Duodenal mucosa (tissue), 2 donors: ENCODE measurements around the gene ATXN3L.

Experiments used
- H3K27ac ChIP-seq: one replicate; pipeline ENCODE4 v1.7.0; 2013; ENCODE audit warnings: low read depth, low read length
- H3K27me3 ChIP-seq, 2 donors: one replicate each; pipeline ENCODE4 v1.7.0; 2013; ENCODE audit warnings: low read length in 2 of 2, control low read depth in 1 of 2; ENCODE audit not compliant: insufficient read depth in 2 of 2, control insufficient read depth in 1 of 2
- H3K36me3 ChIP-seq, 2 donors: one replicate each; pipeline ENCODE4 v1.7.0; 2013; ENCODE audit warnings: low read length in 2 of 2, control low read depth in 1 of 2; ENCODE audit not compliant: insufficient read depth in 2 of 2, control insufficient read depth in 1 of 2
- H3K4me1 ChIP-seq, 2 donors: one replicate each; pipeline ENCODE4 v1.7.0; 2013; ENCODE audit warnings: low read length in 2 of 2, control low read depth in 1 of 2; ENCODE audit not compliant: insufficient read depth in 2 of 2, control insufficient read depth in 1 of 2
- H3K4me3 ChIP-seq, 2 donors: one replicate each; pipeline ENCODE4 v1.7.0; 2013; ENCODE audit warnings: low read length in 2 of 2, low read depth in 1 of 2
- H3K9ac ChIP-seq, 2 donors: one replicate each; pipeline ENCODE4 v1.7.0; 2013; ENCODE audit warnings: low read length in 2 of 2, low read depth in 1 of 2
- H3K9me3 ChIP-seq, 2 donors: one replicate each; pipeline ENCODE4 v1.7.0; 2013; ENCODE audit warnings: low read length in 2 of 2, control low read depth in 1 of 2; ENCODE audit not compliant: control insufficient read depth in 1 of 2

The ATXN3L gene

GRCh38 chrX:13275031-13275430, 44.8 kb downstream of the ATXN3L start:
- Histone ChIP-seq H3K27ac (no peak overlapping the region), H3K4me3 (no peak overlapping the region), H3K9ac (no peak overlapping the region), H3K4me1 (no peaks in the 10 kb centered on the region), H3K27me3 (no peaks in the 10 kb centered on the region), H3K9me3 (no peaks in the 10 kb centered on the region), H3K36me3 (no peaks in the 10 kb centered on the region)

DNA sequence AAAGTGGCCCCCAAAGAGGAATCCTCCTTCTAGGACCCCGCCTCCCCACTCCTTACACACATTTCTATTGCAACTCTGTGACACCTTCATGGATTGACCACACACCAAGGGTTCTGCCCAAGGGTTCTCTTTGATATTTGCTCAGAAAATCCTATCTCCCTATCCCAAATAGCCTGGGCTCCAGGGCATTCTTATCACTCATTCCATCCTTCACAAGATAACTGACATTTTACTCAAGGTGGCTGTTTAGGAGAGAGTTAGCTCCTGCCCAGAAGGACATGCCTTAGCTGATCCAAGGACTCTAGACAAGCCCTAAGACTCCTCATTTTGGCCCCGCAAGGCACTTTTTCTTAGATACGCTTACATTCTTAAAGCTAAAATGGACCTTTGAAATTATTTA, 47.4 kb downstream of the ATXN3L start:
- Histone ChIP-seq H3K9me3 (no peaks in the 10 kb centered on the region), H3K27me3 (no peaks in the 10 kb centered on the region), H3K4me3 (no peak overlapping the region), H3K4me1 (no peaks in the 10 kb centered on the region), H3K36me3 (no peaks in the 10 kb centered on the region), H3K9ac (no peak overlapping the region), H3K27ac (no peak overlapping the region)

DNA sequence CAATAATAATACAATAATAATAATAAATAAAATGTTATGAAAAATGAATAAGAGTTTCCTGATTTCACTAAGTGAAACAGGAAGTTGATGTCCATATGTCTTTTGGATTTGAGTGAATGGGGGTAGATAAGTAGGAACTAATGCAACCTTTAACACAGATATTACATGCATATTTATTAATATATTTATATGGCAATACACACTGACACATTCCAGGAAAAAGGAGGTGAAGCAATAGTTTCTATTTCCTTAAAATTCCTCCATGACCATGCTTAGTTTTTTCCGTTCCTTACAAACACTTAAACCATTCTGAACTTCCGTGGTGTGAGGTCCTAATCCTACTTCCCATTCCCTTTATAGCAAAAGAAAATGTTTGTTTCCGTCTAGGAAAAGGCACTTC, 48.3 kb downstream of the ATXN3L start:
- no peaks in the 10 kb centered on the region for H3K9me3 ChIP-seq
- H3K9ac ChIP-seq: no peak overlapping the region
- H3K36me3 ChIP-seq: no peaks in the 10 kb centered on the region
- no peaks in the 10 kb centered on the region for H3K27me3 ChIP-seq
- H3K27ac ChIP-seq: no peak overlapping the region
- no peak overlapping the region for H3K4me3 ChIP-seq
- H3K4me1 ChIP-seq: no peaks in the 10 kb centered on the region

DNA sequence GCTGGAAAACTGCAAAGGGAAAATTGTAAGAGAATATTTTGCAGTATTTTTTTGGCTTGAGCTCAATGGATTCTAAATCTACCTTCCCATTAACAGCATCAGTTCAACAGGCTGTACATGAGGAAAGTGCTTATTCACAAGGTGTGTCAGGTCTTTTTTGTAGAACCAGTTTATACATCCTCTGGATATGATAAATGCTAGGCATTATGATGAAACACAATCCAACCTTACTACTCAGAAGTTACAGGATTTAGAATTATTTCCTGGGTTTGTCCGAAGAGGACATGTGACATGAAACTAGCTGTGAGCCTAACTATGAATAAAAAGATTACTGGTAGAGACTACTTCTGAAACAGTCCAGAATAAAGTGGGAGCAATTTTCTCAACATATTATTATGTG, 49.5 kb downstream of the ATXN3L start:
- Histone ChIP-seq H3K4me1 (no peaks in the 10 kb centered on the region), H3K27me3 (no peaks in the 10 kb centered on the region), H3K9me3 (no peaks in the 10 kb centered on the region)

DNA sequence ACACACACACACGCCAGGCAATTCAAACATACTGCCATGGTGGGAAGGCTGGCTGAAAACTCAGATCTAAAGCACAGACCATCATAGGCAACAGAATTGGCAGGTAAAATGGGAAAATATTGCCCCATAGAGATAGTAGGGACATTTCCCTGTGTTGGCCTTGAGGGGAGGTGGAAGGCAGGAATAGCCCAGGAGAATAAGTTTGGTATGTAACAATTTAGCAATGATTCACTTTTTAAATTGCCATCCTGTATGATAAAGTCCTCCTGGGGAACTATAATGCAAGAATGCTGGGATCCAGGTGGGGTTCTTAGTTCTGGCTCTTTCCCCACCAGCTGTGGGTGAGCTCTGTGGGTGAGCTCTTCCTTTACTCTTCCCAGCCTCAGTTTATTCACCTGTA, 51.0 kb downstream of the ATXN3L start:
- Histone ChIP-seq H3K4me3 (no peak overlapping the region), H3K9ac (no peak overlapping the region), H3K27ac (no peak overlapping the region), H3K27me3 (no peaks in the 10 kb centered on the region), H3K9me3 (no peaks in the 10 kb centered on the region), H3K36me3 (no peaks in the 10 kb centered on the region), H3K4me1 (no peaks in the 10 kb centered on the region)

More for the DNA sequence above, 49.5 kb downstream of the ATXN3L start:
- no peak overlapping the region for H3K27ac ChIP-seq
- no peaks in the 10 kb centered on the region for H3K36me3 ChIP-seq
- H3K9ac ChIP-seq: no peak overlapping the region
- no peak overlapping the region for H3K4me3 ChIP-seq
